KMS-11 (cell line): Measurements from ENCODE around the gene TMEM131.
"Not testable (repeated sequence)": the region's sequence is repeated elsewhere in the genome, so short reads cannot be mapped to it uniquely, and the experiment has no call there.

Experiments
- H2AFZ ChIP-seq: fragments of 200-600 bp; sonication (generic); 2 replicates; pipeline ENCODE4 v1.6.1; 2016; ENCODE audit warnings: antibody characterized with exemption, mixed run types, low read depth
- H3K27ac ChIP-seq: fragments of 200-600 bp; sonication (generic); 2 replicates; pipeline ENCODE4 v1.6.1; 2016; ENCODE audit warnings: mild to moderate bottlenecking, mixed run types
- H3K27me3 ChIP-seq: fragments of 200-600 bp; sonication (generic); 2 replicates; pipeline ENCODE4 v1.6.1; 2017; ENCODE audit warnings: mild to moderate bottlenecking, low read depth, mixed run types, moderate library complexity; ENCODE audit not compliant: insufficient read depth
- H3K36me3 ChIP-seq: fragments of 200-600 bp; sonication (generic); 2 replicates; pipeline ENCODE4 v1.6.1; 2017; ENCODE audit warnings: mild to moderate bottlenecking, mixed run types; ENCODE audit not compliant: insufficient read depth
- H3K4me1 ChIP-seq: fragments of 200-600 bp; sonication (generic); 2 replicates; pipeline ENCODE4 v1.6.1; 2016; ENCODE audit warnings: mild to moderate bottlenecking, low read depth, mixed run types; ENCODE audit not compliant: poor library complexity, severe bottlenecking
- H3K4me2 ChIP-seq: fragments of 200-600 bp; sonication (generic); 2 replicates; pipeline ENCODE4 v1.7.0; 2016; ENCODE audit warnings: mild to moderate bottlenecking, mixed run types
- H3K4me3 ChIP-seq: fragments of 200-600 bp; sonication (generic); IDR thresholded peaks from 2 replicates; pipeline ENCODE4 v1.6.1; 2017; ENCODE audit warnings: low read depth, low read length, mixed read lengths; ENCODE audit not compliant: insufficient read depth
- H3K79me2 ChIP-seq: fragments of 200-600 bp; sonication (generic); 2 replicates; pipeline ENCODE4 v1.6.1; 2016; ENCODE audit warnings: low read depth, mixed run types; ENCODE audit not compliant: insufficient read depth
- H3K9ac ChIP-seq: fragments of 200-600 bp; sonication (generic); 2 replicates; pipeline ENCODE4 v1.6.1; 2016; ENCODE audit warnings: mild to moderate bottlenecking, mixed run types
- H4K20me1 ChIP-seq: fragments of 200-600 bp; sonication (generic); 2 replicates; pipeline ENCODE4 v1.6.1; 2016; ENCODE audit warnings: mild to moderate bottlenecking, mixed run types; ENCODE audit not compliant: insufficient read depth
- CTCF ChIP-seq: fragments of 200-600 bp; sonication (generic); conservative IDR thresholded peaks from 2 replicates; pipeline ENCODE4 v1.6.1; 2017; ENCODE audit warnings: low read depth, mild to moderate bottlenecking, antibody characterized with exemption, low read length, moderate library complexity, mixed read lengths

The TMEM131 gene

DNA sequence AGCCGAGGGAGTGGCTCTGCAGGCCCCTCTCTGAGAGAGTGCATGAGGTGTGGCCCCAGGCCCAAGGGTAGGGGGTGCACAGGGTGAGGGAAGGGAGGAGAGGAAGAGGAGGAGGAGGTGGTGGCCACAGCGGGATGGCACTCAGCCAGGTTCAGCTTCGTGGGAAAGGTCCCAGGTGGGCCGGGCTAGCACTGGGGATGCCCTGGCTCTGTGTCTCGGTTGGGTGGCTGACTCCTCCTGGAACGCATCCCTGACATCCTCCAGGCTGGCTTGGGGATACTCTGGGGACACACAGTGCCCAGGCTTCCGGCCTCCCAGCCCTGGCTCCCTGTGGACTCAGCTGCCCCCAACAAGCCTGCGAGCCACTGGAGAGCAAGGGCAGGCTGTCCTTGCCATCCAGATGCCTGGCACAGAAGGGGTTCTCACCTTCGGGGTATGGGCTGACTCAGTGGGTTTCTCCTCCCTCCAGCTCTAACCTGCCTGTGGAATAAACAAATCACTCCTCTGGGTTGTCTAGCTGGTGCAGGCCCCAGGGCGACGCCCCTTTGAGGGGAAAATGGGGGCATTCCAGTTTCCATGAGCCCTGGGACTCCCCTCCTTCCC, 283.0 kb downstream of the TMEM131 start:
- Histone ChIP-seq H2AFZ (no peak overlapping the region), H4K20me1 (no peaks in the 10 kb centered on the region), H3K4me3 (no peak overlapping the region), H3K4me1 (no peaks in the 10 kb centered on the region), H3K27me3 (no peaks in the 10 kb centered on the region), H3K36me3 (no peaks in the 10 kb centered on the region), H3K79me2 (no peaks in the 10 kb centered on the region), H3K27ac (no peak overlapping the region), H3K9ac (no peak overlapping the region), H3K4me2 (no peak overlapping the region)
- no peak for TF ChIP-seq CTCF

- H2AFZ ChIP-seq, H3K9ac ChIP-seq, H4K20me1 ChIP-seq, H3K4me1 ChIP-seq, H3K4me2 ChIP-seq, H3K79me2 ChIP-seq, H3K4me3 ChIP-seq, H3K27me3 ChIP-seq, H3K36me3 ChIP-seq, H3K27ac ChIP-seq: not testable (repeated sequence)
Measured at GRCh38 chr2:97712175-97712574, 283.6 kb downstream of the TMEM131 start.

- H3K36me3 ChIP-seq: no peaks in the 10 kb centered on the region
- H3K27me3 ChIP-seq: no peaks in the 10 kb centered on the region
- no peak overlapping the region for H3K9ac ChIP-seq
- H3K27ac ChIP-seq: no peak overlapping the region
- H3K4me2 ChIP-seq: no peak overlapping the region
- H3K4me3 ChIP-seq: no peak overlapping the region
- H3K79me2 ChIP-seq: no peaks in the 10 kb centered on the region
- no peak overlapping the region for H2AFZ ChIP-seq
- H3K4me1 ChIP-seq: no peaks in the 10 kb centered on the region
- no peak for TF ChIP-seq CTCF
- H4K20me1 ChIP-seq: no peaks in the 10 kb centered on the region
Measured at GRCh38 chr2:97711394-97711711, 284.4 kb downstream of the TMEM131 start.

- H3K4me3 ChIP-seq: no peak overlapping the region
- TF ChIP-seq CTCF: no peak
- H3K4me1 ChIP-seq: no peaks in the 10 kb centered on the region
- no peaks in the 10 kb centered on the region for H3K36me3 ChIP-seq
- H4K20me1 ChIP-seq: no peaks in the 10 kb centered on the region
- no peaks in the 10 kb centered on the region for H3K27me3 ChIP-seq
- H3K4me2 ChIP-seq: no peak overlapping the region
- no peak overlapping the region for H3K9ac ChIP-seq
- H3K27ac ChIP-seq: no peak overlapping the region
- no peaks in the 10 kb centered on the region for H3K79me2 ChIP-seq
- H2AFZ ChIP-seq: no peak overlapping the region
Measured at GRCh38 chr2:97708608-97709007, 287.1 kb downstream of the TMEM131 start.

DNA sequence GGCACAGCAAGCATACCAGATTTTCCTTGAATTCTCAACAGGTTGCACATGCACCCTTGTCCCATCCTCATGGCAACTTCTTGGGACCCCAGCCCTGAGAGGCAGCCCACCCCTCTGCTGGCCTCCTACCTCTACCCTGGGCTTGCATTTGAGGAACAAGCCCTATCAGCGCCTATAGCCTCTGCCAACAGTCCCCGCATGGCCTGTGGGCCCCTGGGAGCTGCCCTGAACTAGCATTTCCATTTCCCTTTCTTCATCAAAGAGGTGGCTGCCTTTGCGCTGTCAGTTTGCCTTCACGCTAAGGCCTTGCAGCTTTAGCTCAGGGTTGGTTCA, 287.7 kb downstream of the TMEM131 start:
- Histone ChIP-seq H3K4me2 (no peak overlapping the region), H3K4me1 (no peaks in the 10 kb centered on the region), H3K27me3 (no peaks in the 10 kb centered on the region), H3K79me2 (no peaks in the 10 kb centered on the region), H2AFZ (no peak overlapping the region), H3K4me3 (no peak overlapping the region), H4K20me1 (no peaks in the 10 kb centered on the region), H3K27ac (no peak overlapping the region), H3K9ac (no peak overlapping the region), H3K36me3 (no peaks in the 10 kb centered on the region)
- no peak for TF ChIP-seq CTCF
